Stomach (tissue), 9 donors: ENCODE measurements around the gene NPHP4. TPM values are rescaled to one million over a fixed set of nuclear protein-coding genes. Genes with fewer than 3 reads are reported as not detected.

Experiments used
- DNase-seq, 2 donors: peaks; one replicate each; pipeline versions ENCODE4 v3.0.0 to v3.0.0-alpha.2; 2013 to 2019
- H3K27ac ChIP-seq, 5 donors: fragments of 200-600 bp in 4 of 5; sonication (generic) in 4 of 5; one replicate each; pipeline ENCODE4 v1.5.1; 2013 to 2019; ENCODE audit warnings: mild to moderate bottlenecking in 1 of 5, moderate library complexity in 1 of 5
- H3K27me3 ChIP-seq, 3 donors: fragments of 200-600 bp; sonication (generic); one replicate each; pipeline ENCODE4 v1.5.1; 2017 to 2019; ENCODE audit warnings: mixed run types in 1 of 3
- H3K36me3 ChIP-seq, 4 donors: fragments of 200-600 bp; sonication (generic); 1 replicate in 3 of 4; 2 replicates in 1 of 4; pipeline ENCODE4 v1.5.1; 2016 to 2019
- H3K4me1 ChIP-seq, 4 donors: fragments of 200-600 bp; sonication (generic); one replicate each; pipeline ENCODE4 v1.5.1; 2016 to 2019
- H3K4me3 ChIP-seq, 4 donors: fragments of 200-600 bp; sonication (generic) in 3 of 4; one replicate each; pipeline ENCODE4 v1.5.1; 2016 to 2019; ENCODE audit warnings: mild to moderate bottlenecking in 1 of 4
- H3K9me3 ChIP-seq, 4 donors: fragments of 200-600 bp; sonication (generic); one replicate each; pipeline ENCODE4 v1.5.1; 2016 to 2019
- EP300 ChIP-seq: sonication (generic); formaldehyde crosslinking; IDR thresholded peaks from one replicate; pipeline ENCODE4 v1.6.1; 2017; ENCODE audit warnings: antibody characterized with exemption
- POLR2A ChIP-seq, 4 donors: fragments of 450-650 bp; IDR thresholded peaks; one replicate each; pipeline ENCODE4 v1.6.1; 2016; ENCODE audit warnings: antibody characterized with exemption in 4 of 4, control low read depth in 2 of 4, mild to moderate bottlenecking in 1 of 4, moderate library complexity in 1 of 4
- POLR2AphosphoS5 ChIP-seq, 3 donors: sonication (generic); formaldehyde crosslinking; IDR thresholded peaks; one replicate each; pipeline ENCODE4 v1.6.1; 2016; ENCODE audit warnings: antibody characterized with exemption in 3 of 3
- WGBS, 5 donors: extraction: QIAGEN DNeasy Blood & Tissue Kit in 3 of 5; methylation state at CpG; one replicate each; pipeline versions ENCODE4 v1.1.5 to v1.1.7; 2013 to 2018; 5-methylcytosine and 5-hydroxymethylcytosine counted together
- intact Hi-C: fragments of 100-400 bp; cut with DNase I; formaldehyde crosslinking; loops from one replicate; pipeline ENCODE4 v1.15.1; 2023; ENCODE audit warnings: low total_unique reads
- polyA plus RNA-seq, 3 donors: library from polyadenylated mRNA; stranded (reverse); fragments of 200-250 nt; gene quantifications; one replicate each; pipeline ENCODE4 v1.2.3, GENCODE V29; 2013
- total RNA-seq, 5 donors: library from RNA; depleted of rRNA; stranded (reverse); fragments of >200 nt; gene quantifications; one replicate each; pipeline versions ENCODE4 v1.1.0 to v1.2.3, GENCODE V29; 2014 to 2016
- TF ChIP-seq, protein P1 (sequence below), 7 experiments: fragments of 450-650 bp in 4 of 7; fragments of 200-600 bp in 3 of 7; sonication (generic) in 3 of 7; IDR thresholded peaks; one replicate each; pipeline ENCODE4 v1.5.1; 2016 to 2019; ENCODE audit warnings: antibody characterized with exemption in 7 of 7, control low read depth in 2 of 7, mild to moderate bottlenecking in 1 of 7
- donor health status: healthy with polysubstance abuse.
- donor health status: Bipolar disorder and iron deficiency.
- donor health status: healthy.

NPHP4 gene
- total and polyA plus RNA-seq, 8 donors = 1.9 to 29.7 (median 7.3) TPM

GRCh38 chr1:5837976-5838653 is 154.1 kb downstream of the NPHP4 start:
- intact Hi-C loops = no loop called here
- peaks cover 0 to 77% (median 8%) of the 10 kb centered on the region in 3 donors for H3K27me3 ChIP-seq
- no peak overlapping the region for H3K27ac ChIP-seq
- TF ChIP-seq EP300 (no peak), POLR2AphosphoS5 (IDR thresholded peaks at IDR 0.05) (no peak), POLR2A (IDR thresholded peaks at IDR 0.05) (no peak)
- TF ChIP-seq, protein P1, sequence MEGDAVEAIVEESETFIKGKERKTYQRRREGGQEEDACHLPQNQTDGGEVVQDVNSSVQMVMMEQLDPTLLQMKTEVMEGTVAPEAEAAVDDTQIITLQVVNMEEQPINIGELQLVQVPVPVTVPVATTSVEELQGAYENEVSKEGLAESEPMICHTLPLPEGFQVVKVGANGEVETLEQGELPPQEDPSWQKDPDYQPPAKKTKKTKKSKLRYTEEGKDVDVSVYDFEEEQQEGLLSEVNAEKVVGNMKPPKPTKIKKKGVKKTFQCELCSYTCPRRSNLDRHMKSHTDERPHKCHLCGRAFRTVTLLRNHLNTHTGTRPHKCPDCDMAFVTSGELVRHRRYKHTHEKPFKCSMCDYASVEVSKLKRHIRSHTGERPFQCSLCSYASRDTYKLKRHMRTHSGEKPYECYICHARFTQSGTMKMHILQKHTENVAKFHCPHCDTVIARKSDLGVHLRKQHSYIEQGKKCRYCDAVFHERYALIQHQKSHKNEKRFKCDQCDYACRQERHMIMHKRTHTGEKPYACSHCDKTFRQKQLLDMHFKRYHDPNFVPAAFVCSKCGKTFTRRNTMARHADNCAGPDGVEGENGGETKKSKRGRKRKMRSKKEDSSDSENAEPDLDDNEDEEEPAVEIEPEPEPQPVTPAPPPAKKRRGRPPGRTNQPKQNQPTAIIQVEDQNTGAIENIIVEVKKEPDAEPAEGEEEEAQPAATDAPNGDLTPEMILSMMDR (IDR thresholded peaks at IDR 0.05) = no peak
- no peak for DNase-seq
- H3K4me1 ChIP-seq = no peaks in the 10 kb centered on the region
- H3K9me3 ChIP-seq = no peaks in the 10 kb centered on the region
- no peaks in the 10 kb centered on the region for H3K36me3 ChIP-seq
- 68 to 76% (median 72%) methylated on average over 19 of the region's 19 CpGs for WGBS, 5 donors
- H3K4me3 ChIP-seq = no peak overlapping the region

- Histone ChIP-seq H3K27me3 (peaks cover 0 to 77% (median 9%) of the 10 kb centered on the region in 3 donors), H3K27ac (no peak overlapping the region), H3K4me3 (no peak overlapping the region), H3K9me3 (no peaks in the 10 kb centered on the region), H3K36me3 (no peaks in the 10 kb centered on the region), H3K4me1 (no peaks in the 10 kb centered on the region)
- 31 to 47% (median 42%) methylated on average over 13 to 17 of the region's 17 CpGs for WGBS, 5 donors
- DNase-seq = no peak
- intact Hi-C loops = no loop called here
- TF ChIP-seq POLR2A (IDR thresholded peaks at IDR 0.05) (no peak), POLR2AphosphoS5 (IDR thresholded peaks at IDR 0.05) (no peak), EP300 (no peak)
- TF ChIP-seq, protein P1 (IDR thresholded peaks at IDR 0.05) = no peak
Observed at GRCh38 chr1:5836776-5837440, 155.3 kb downstream of the NPHP4 start.

DNA sequence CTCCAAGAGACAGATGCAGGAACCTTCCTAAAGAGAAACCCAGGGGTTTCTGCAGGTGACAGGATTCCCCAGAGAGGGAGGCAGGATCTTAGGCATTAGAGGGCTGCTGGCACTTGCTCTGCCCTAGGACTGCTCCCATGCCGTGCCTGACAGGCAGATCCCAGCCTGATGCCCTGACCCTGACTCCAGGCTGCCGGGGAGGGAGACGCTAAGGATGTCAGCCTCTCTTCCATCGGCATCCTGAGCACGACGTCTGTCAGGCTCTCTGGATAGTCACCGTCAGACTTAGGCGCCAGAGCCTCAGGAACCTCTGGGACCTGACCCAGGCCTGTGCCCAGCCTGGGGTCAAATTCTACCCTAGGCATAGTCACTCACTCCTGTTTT is 157.1 kb downstream of the NPHP4 start:
- DNase-seq = no peak
- Histone ChIP-seq H3K9me3 (no peaks in the 10 kb centered on the region), H3K36me3 (no peaks in the 10 kb centered on the region), H3K27me3 (peaks cover 0 to 78% (median 24%) of the 10 kb centered on the region in 3 donors), H3K4me1 (no peaks in the 10 kb centered on the region), H3K27ac (no peak overlapping the region), H3K4me3 (no peak overlapping the region)
- TF ChIP-seq EP300 = no peak
- no peak for TF ChIP-seq POLR2A (IDR thresholded peaks at IDR 0.05)
- TF ChIP-seq, protein P1 (IDR thresholded peaks at IDR 0.05) = no peak
- no peak for TF ChIP-seq POLR2AphosphoS5 (IDR thresholded peaks at IDR 0.05)
- intact Hi-C loops = no loop called here
- WGBS, 5 donors = 55 to 72% (median 67%) methylated on average over 5 to 8 of the region's 8 CpGs

GRCh38 chr1:5834477-5835178 is 157.6 kb downstream of the NPHP4 start:
- Histone ChIP-seq H3K27me3 (peaks cover 0 to 78% (median 26%) of the 10 kb centered on the region in 3 donors), H3K27ac (no peak overlapping the region), H3K4me1 (no peaks in the 10 kb centered on the region), H3K36me3 (no peaks in the 10 kb centered on the region), H3K4me3 (no peak overlapping the region), H3K9me3 (no peaks in the 10 kb centered on the region)
- 70 to 78% (median 76%) methylated on average over 14 to 32 of the region's 32 CpGs for WGBS, 5 donors
- no peak for TF ChIP-seq POLR2AphosphoS5 (IDR thresholded peaks at IDR 0.05)
- TF ChIP-seq, protein P1 (IDR thresholded peaks at IDR 0.05) = no peak
- no peak for TF ChIP-seq EP300
- no peak for TF ChIP-seq POLR2A (IDR thresholded peaks at IDR 0.05)
- DNase-seq = no peak
- intact Hi-C loops = no loop called here
